SHP77 treated with DMSO at 0.1 percent for 48 hours (cell line): ENCODE results near the gene SMIM10L1.
A peak's percentile ranks its signal among the peaks of the same experiment; 100 is the strongest.

Experiments
- DNase-seq: peaks from one replicate; lab custom pipeline; 2025; lab: John Stamatoyannopoulos, UW

Gene SMIM10L1

DNA sequence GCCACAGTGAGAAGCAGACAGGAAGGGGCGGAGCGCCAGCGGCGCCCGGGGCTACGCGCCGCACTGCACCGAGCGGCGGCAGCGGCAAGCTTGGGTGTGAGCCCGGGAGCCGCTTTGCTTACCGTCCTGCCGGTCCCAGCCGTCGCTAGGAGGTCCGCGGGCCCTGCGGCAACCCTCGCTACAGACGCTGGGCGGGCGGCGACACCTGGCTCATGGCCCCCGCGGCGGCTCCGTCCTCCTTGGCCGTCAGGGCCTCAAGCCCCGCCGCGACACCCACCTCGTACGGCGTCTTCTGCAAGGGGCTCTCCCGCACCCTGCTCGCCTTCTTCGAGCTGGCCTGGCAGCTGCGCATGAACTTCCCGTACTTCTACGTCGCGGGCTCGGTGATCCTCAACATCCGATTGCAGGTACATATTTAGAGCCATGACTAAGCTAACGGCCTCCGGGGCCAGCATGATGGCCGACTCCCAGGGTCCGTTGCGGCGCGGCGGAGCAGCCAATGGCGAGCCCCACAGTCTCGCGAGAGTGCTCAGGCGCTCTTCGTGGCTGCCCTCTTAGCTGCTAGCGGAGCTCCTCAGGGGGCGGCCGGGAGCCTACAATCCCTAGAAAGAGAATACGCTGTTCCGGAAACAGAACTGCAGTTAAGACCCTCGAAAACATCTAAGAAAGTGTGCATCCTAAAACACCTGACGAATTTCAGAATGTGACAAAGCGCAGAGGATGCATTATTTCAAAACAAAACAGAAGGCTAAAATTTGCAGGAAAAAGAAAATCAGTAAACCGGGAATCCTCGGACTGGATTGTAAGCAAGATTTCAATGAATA lies at the start of gene SMIM10L1:
Gene SMIM10L1, plus strand, starts transcription at position 50 of the 824 bp plus-strand sequence. Its CDS starts 163 bp downstream, at position 213.
- DNase-seq = peak; percentile 30

DNA sequence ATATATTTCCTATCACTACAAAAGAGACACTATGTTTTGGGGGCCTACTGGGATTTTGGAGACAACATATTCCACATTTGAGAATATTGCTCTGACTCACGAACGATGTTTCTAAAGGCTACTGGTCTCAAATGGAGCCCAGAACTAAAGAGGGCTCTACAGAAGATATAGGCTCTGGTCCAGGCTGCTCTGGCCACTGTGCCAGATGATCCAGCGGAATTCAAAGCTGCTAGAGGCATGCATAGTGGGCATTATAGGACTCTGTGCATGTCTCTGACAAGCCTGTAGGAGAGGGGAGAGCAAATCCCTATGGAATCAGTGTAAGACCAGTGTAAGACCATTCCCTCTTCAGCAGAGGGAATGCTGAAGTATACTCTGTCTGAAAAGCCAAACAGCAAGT lies 40.6 kb upstream of the SMIM10L1 start:
- DNase-seq = no peak

DNA sequence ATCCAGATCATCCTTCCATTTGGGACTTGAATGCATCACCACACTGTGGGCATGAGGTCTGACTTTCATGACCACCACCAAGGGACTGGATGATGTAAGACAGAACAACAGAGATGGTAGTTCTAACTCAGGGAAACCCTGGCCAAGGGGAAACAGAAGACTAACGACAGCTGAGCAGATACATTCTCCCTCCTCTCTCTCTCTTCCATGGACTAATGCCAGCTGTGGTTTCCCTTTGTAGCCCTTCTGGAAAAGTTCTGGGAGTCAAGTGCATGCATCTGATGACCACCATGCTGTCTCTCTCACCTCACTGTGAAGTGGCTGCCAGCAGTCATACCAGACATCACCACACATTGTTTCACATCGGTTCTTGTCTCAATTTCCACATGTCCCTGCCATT lies 40.0 kb upstream of the SMIM10L1 start:
- no peak for DNase-seq

DNA sequence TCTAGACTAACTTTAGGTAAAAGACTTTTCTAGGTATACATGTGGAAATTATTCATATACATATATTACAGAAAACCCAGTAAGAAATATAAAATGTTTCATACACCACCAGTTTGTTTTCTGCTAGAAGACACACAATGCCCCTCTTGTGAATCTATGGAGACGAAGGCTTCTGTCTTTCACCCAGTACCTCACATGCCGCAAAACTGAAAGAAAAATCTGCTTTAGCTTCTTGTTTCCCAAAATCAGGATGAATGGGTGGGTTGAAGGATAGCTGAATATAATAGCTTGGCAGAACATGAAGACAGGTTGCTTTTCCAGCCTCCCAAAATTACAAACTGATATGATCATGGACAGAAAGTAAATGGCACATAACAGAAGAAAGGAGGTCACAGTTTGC lies 37.8 kb upstream of the SMIM10L1 start:
- DNase-seq = no peak

DNA sequence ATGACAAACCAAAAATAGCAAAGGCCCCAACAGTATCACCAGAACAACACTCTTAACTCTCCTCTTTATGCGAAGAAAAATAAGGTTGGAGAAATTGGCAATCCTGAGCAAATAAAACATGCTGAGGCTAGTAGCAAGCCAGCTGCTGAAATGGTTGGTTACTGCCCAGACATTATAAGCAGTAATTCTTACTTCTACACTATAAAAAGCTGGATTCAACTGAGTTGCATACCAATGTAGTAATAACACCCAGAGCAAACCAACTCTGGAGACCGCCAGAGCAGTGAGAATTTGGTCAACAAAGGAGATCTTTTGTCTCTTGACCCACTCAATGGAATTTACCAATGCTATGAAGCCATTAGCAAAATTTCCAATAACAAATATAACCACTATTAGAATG lies 37.2 kb upstream of the SMIM10L1 start:
- DNase-seq = no peak

DNA sequence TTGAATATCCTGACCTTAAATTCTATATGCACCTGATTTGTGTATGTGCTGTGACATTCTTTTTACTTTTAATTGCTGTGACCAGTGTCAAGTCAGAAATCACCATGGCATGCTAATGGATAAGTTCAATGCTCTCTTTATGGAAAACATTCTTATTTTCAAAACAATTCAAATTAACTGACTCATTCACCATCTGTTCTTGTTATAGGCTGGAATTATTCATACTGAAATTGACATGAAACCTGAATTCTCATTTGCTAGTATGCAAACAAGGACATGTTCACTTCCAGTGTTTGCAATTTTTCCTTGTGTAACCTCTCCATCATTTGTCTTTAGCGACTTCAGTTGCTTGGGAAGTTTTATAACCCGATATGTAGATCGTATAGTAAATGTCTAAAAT lies 36.7 kb upstream of the SMIM10L1 start, which contains the start of gene TAS2R30:
Gene TAS2R30, minus strand, starts transcription at position 340 of the 400 bp plus-strand sequence. CDS start 400 bp downstream, outside the sequence.
- no peak for DNase-seq

DNA sequence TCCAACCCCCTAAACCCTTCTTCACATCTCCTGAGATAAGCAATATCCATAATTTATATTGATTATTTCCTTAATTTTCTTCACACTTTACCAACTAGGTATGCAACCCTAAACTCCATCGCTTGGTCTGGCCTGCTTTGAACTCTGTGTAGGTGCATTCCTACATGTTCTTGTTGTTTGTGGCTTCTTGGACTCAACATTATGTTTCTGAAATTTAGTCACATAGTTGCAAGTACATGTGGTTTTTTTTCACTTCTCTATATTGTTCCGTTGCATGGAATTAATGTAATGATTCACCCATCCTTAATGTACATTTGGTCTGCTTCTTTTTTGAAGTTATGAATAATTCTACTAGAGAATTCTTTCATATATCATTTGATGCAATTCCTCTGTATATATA lies 34.9 kb upstream of the SMIM10L1 start:
- no peak for DNase-seq

DNA sequence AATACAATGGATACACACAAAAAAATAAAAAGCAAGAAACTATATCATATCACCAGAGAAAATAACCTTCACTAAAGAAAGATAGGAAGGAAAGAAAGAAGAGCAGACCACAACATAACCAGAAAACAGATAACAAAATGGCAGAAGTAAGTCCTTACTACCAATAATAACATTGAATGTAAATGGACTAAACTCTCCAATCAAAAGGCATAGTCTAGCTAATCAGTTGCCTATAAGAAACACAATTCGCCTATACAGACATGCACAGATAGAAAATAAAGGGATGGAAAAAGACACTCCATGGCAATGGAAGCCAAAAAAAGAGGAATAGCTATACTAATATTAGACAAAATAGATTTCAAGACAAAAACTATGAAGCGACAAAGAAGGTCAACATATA lies 27.6 kb upstream of the SMIM10L1 start:
- no peak for DNase-seq

DNA sequence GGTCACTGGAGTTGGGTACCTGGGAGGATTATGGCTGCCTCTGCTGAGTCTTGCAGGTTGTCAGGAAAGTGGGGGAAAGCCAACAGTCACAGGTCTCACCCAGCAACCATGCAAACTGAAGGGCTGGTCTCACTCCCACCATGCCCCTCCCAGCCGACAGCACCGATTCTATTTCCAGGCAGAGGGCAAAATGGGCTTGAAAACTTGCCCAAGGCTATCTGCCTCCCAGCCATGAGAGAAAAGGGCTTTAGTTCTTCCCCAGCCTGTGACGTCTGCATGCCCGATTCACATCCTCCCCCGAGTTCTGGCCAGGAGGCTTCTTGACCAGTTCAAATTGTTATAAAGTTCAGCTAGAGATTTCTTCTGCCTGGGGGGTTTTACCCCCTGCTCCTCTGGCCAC lies 26.7 kb upstream of the SMIM10L1 start:
- DNase-seq = no peak

DNA sequence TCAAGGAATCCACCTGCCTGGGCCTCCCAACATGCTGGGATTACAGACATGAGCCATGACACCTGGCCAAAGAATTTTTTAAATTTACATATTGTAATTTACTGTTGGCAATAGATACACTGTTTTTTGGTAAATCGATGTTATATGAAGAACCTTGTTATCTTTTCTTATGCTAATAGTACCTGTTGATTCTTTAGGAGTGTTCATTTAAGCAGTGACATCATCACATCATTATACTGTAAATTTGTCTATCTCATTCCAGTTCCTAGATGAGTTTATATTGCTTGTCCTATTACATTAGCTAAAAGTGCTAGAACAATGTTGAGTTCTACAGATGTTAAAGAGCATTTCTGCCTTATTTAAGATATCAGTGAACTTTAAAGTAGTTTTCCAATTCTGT lies 23.6 kb upstream of the SMIM10L1 start:
- no peak for DNase-seq

DNA sequence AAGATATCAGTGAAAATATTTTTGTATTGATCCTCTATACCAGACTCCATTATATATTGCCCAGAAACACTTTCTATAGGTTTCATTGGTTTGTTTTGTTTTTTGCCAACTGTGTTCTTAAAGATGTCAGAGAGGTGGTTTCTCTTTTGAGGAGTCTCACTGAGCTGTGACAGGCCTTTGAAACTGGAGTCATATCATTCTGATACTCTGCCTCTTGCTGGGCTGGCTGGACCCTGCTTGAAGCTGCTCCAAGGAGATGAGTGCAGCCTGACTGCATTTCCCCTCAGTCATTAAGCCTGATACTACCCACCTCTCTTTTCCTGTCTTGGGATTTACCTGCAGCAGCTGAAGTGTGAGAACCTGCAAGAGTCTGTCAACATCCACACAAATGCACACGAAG lies 20.2 kb upstream of the SMIM10L1 start:
- DNase-seq = no peak

DNA sequence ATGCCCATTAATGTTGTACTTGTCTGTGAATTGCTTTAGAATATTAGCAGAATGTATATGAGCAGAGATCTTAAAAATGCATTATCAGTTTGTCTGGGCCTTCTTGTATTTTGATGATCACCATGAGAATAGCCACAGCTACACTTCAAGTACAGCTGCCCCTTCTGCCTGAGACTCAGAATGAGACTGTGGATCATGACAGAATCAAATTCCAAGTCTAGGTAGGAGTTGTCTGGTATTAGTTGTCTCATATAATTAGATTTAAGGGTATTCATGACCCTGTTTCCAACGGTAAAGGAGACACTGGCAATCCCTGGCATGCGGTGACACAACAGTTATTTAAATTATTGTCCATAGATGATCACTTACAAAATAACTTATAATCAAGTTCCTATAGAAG lies 18.3 kb upstream of the SMIM10L1 start:
- no peak for DNase-seq

DNA sequence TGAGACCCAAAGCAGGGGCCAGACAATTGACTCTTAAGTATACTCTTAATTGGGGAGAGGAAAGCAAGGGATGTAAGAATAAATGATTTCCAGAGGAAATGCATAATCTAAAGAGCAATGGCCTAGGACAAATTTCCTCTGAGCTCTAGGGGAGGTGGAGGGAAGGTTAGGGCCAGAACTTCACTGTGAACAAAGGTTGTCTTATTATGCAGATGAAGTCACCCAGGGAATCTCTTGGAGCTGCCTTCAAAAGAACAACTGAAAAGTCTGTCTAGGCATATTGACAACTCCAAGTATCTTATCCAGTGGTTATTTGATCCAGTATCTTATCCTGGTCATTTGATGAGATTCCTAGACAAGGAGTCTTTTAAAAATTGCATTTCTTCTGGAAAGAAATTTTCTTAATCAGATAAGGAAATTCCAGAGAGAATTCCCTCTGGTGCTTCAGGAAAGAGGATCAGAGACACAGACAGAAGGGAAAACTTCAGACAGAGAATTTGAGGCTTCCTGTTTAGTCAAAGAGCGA lies 16.5 kb upstream of the SMIM10L1 start:
- DNase-seq = no peak

DNA sequence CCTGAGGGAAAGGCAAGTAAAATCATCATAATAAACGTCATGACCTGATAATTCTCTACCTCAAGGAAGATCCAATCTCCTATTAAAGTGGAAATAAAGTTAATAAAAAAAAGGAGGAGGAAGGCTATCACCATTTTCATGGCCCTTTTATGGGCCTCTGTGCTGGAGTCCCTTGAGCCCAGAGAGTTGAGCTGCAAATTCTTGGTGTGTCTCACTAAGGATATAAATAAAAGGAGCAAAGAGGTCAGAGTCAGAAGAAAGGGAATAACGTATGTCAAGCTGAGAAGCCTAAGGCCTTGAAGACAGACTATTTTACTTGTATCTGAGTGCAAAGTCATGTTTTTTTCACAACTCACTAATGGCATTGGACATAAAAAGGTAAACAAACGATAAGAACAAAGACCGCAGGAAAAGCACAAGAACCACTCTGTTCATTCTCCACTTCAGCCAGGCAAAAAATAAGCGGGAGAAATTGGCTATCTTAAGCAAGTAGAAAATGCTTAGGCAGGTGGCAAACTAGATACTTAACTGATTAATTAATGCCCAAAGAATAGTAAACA lies 12.0 kb upstream of the SMIM10L1 start:
- DNase-seq = no peak

DNA sequence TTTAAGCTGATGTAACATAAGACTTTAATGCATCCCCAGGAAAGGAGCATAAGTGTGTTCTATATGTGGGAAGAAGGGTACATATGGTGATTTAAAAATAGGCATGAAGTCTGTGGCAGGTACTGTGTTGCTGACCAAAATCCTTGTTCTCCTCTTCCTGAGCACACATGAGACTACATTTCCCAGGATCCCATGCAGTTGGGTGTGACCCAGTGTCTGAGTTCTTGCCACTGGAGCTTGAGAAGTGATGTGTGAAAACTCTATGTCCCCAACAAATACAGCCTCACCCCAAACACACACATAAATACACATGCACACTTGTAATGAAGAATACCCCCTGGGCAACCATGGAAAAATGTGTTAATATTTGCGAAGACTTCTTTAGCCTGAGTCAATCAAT lies 8.5 kb upstream of the SMIM10L1 start:
- no peak for DNase-seq

DNA sequence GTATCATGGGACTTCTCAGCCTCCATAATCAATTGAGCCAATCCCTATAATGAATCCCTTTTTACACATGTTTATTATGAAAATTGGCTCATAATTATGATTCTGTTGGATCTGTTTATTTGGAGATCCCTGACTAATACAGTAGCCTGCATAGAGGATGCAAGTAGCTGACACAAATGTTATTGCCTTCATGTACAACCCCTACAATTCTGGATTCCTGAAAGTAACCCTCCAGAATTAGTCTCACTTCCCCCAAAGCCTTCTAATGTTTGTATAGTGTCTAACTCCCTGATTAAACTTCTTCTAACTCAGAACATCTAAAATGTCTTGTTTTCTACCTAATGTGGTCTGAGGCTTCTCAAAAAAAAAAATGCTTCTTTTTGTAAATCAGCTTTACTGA lies 6.6 kb upstream of the SMIM10L1 start:
- DNase-seq = no peak

DNA sequence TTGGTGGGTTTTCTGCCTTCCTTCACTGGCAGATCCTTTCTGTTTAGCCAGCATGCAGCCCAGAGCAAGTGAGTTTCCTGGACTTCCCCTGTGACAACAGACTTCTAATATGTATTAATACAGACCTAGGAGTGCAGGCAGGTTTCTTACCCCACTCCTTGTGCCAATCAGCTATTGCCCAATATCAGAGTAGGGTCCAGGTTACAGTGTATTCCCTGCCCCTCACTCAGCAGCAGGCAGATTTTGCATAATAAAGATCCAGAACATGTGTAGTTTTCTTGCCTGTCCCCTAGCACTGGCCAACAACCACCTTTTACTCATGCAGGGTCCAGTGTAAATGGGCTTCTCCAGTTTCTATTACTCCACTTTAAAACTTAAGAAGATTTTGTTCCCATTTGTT lies 4.7 kb upstream of the SMIM10L1 start:
- DNase-seq = no peak

DNA sequence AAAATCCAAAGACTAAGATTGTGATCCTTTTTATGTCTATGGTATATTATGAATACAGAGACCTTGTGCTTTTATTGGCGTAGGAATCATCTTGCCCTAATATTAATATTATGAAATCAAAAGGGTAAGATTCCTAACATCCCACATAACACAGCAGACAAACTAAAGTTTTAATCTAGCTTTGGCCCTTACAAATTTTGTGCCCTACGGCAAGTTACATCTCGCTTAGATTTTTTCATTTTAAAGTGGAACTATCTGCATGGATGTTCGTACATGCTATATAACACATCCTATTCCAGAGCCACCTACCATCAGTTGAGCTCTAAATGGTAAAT lies 217 bp upstream of the SMIM10L1 start:
- DNase-seq = no peak

DNA sequence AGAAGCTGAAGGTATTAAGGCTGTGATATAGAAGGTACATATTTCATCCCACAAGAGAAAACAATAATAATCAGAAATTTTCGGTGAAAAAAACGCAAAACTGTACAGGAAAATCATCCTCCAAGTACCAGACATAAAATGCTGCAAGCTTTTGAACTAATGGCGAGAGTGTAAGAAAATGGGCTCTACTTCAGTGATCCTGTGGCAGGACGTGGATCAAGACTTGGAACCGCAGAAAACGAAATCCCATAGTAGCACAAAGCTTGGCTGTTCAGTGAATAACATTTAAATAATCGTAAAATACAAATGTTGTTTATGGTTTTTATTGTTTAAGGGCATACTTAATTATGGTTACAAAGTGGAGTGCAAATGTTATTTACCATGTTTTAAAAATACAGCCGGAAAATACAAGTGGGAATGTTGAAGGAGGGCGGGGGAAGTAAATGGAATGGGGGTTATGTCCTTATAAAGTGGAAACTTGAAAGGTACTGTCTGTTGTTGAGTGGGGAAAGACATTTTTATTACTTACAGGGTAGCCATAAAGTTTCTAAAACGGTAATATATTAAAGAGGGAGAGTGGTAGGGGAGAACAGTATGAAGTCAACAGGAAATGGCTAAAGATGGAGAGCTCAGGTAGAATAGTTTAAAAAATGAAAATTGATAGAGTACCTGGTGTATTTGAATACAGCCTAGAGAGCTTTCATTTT lies 1.1 kb downstream of the SMIM10L1 start:
- DNase-seq = no peak

DNA sequence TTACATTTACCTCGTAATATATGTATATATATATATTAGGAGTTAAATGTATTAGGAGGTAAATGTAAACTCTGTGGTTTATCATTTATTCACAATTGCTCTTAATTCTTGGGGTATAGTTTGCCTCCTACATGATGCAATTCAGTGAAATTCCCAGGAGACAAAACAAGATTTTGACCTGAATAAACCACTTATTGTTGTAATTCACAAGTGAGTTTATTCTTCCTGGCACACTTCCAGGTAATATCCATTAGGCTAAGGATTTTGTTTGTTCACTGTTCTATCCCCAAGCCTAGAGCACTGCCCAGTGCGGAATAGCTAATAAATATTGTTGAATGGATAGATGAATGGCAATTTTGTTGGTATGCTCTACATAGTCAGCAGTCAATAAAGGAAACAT lies 3.0 kb downstream of the SMIM10L1 start:
- no peak for DNase-seq

DNA sequence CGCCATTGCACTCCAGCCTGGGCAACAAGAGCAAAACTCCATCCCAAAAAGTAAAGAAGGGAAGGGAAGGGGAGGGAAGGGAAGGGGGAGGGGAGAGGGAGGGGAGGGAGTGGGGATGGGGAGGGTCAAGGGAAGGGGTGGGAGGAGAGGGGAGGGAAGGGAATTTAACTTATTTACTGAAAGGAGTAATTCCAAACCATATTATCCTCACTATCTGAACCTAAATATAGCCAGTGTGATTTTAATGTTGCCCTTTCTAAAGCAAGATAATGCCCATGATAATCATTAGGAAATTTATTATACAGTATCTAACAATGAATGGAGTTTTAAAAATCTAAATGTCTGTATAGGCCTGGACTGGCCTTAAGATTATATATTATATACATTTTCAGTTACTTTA lies 7.3 kb downstream of the SMIM10L1 start:
- no peak for DNase-seq

DNA sequence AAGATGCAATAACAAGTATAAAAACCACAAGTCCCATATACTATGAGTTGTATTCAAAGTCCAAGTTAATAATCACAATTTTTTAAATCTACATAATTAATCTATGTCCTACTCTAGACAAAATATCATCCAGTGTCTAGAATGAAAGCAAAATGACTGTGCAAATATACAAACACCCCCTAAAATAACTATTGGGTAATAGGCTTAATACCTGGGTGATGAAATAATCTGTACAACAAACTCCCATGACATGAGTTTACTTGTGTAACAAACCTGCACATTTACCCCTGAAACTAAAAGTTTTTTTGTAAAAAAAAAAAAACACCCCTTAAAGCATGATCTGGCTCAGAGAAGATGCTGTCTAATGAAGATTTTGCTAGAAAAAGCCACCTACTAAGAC lies 11.5 kb downstream of the SMIM10L1 start:
- no peak for DNase-seq

DNA sequence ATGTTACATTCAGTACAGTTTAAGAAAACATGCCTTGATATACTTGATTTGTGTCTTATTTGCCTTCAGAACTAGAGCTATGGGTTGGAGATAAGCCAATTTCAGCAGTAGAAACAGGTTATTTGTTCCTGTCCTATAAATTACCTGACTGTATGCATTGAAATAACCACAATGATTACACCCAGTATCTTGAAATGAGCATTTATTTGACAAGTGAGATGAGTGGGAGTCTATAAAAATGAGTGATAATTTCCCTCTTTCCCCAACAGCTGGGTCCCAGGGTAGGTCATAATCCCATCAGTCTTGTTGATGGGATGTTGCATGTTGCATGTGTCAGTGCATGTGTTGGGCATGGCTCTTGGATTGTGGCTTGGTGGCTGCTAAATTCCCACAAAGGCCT lies 12.0 kb downstream of the SMIM10L1 start:
- DNase-seq = no peak
